ENCODE measurements around the gene DCBLD1.

The DCBLD1 gene

DNA sequence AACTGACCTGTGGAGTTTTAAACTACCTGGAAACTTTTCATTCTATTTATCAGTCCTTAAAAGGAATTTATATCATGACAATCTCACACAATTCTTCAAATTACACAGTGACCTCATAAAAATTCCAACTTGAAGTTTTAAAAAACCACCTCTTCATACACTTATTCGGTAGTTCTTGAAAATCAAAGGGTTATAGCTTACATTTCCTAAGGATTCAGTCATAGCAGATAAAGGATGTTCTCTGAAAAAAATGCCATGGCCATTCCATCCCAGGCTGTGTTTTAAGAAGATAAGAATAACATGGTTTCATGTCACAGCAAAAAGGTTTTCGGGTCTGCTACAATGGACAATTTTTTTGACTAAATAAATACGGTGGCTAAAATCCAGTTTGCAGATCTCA lies 78.7 kb downstream of the DCBLD1 start:
- no peak for DNase-seq

DNA sequence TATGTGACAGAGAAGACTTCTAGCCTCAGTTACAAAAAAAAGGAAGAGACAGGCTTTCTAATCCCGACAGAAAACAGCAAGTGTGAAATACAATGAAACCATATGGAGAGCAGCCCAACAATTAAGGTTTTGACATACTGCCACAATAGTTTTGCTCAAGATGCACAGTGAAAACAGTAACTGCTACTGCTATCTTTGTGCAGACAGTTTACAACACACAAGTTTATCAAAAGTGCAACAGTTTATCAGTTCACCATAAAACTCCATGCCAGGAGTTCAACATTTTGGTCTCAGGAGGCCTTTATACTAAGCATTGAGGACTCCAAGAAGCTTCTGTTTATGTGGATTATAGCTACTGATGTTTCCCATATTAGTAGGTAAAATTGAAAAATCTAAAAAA lies 82.2 kb downstream of the DCBLD1 start:
- no peak for DNase-seq

DNA sequence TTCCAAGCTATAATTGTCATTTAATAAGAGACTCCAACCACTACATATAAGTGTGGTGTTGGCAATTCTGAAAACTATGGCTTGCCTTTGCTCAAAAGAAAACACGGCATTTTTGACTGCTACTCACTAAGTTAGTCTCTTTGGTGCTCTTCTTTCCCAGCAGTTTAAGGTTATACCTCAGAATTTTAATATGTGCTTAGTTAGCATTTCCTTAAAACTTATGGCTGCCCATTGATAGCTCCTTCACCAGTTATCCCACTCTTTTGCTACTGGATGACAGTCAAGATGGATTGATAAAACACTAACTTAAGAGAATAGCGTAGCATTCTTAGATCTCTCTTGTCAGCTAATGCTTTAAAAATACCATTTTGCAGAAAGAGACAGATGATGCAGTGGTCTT lies 85.8 kb downstream of the DCBLD1 start:
- DNase-seq: no peak

DNA sequence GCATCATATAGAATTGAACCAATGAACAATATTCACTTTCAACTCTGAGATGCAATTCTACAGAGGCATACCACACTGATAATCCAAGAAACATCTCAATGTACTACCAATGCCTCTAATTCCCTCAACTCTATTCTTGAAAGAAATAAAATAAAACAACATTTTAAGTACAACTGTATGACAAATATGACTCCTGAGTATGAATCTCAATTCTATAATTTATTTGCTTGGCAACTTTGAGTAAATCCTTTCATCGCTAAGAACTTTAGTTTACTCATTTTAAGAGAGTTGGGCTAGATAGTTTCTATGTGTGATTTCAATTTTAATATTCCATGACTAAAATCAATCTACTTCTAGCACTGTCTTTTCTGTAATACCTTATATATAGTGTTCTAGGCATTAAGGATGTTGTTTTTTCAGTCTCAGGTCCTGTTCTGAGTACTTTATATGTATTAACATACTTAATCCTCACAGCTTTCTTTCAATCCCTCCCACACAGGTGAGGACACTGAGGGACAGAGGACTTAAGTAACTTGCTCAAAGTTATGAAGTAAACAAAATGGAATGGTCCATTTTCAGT lies 86.4 kb downstream of the DCBLD1 start:
- no peak for DNase-seq

DNA sequence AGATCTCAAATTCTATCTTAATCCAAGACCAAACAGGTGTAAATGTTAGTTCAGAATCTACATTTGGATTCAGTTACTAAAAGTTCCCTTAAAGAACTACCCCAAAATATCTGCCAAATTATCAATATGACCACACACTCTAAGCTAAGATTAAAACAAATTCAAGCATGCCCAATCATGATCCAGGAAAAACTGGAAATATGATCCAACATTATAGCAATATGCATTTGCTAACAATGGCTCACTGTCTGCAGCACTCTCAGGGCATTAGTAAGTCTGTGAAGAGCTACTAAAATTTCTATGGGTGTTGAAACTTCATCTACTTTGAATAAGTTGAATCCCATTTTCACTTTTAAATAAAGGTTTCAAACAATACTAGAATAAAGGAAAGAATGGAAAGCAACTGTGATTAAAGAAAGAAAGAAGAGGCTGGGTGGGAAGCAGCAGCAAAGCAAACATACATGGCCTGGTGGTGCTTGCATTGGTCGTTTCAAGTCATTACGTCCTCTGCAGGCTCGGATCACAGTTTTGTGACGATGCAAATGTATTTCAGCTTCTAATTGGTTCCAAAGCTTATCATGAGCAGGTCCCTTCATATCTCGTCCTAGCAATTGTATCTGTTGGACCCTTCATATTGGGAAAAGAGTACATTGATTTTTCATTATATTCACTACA lies 90.7 kb downstream of the DCBLD1 start:
- no peak for DNase-seq

DNA sequence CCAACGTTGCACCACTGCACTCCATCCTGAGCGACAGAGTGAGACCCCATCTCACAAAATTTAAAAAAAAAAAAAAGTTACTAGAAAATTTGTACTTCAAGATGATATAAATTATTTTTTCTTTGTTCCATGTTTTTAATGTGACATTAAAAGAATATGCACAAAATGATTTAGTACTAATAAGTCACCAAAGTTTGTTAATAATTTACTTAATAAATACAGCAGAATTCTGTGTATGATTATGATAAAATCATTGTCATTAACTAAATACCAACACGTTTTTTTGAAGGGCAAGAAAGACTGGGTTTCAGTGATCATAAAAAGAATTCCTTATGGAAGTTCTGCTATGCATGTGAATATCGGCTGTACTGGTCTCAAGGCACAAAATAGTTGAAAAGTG lies 91.7 kb downstream of the DCBLD1 start:
- no peak for DNase-seq

DNA sequence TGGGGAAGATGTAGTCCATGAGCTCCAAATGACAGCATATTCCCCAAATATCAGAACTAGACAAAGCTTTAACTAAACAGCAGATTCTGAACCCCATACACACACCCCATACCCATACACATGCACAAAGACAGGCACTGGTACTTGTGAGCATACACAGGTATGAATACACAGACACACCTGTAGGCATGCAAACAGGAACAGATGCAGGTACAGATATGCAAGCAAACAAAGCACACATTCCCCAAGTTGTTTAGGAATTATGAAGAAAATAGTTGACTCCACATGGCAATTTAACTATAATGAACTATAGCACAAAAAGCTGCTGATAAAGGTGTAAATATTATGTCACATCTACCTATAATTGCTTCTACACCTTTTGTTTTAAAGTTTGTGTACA lies 103.2 kb downstream of the DCBLD1 start:
- DNase-seq: no peak

DNA sequence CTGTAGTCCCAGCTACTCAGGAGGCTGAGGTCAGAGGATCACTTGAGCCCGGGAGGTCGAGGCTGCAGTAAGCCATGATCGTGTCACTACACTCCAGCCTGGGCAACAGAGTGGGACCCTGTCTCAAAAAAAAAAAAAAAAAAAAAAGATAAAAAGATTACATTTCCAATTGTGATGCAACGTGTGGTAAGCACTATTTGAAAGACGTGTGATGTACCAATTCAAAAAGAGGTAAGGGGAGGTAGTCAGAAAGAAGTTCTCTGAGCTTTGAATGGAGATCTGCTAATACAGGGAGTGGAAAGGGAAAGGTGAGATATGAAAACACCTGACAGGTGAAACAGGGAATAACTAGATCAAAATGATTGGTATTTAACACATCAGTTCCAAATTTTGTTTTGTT lies 108.0 kb downstream of the DCBLD1 start:
- DNase-seq: no peak

DNA sequence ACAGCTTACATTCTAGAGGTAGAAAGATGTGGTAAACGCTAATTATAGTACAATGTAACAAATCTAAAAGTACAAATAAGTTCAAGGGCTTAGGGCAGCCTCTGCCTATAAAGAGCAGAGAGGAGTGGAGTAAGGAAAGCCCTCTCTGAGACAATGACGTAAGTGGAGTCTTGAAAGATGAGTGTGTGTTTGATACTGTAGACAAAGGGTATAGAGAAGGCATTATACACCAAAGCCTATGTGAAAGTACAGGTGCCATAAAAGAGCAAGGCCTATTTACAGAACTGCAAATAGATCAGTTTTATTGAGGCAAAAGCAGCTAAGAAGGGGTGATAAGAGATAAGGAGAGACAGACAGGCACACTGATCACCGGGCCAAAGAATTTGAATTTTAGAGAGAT lies 108.9 kb downstream of the DCBLD1 start:
- DNase-seq: no peak

DNA sequence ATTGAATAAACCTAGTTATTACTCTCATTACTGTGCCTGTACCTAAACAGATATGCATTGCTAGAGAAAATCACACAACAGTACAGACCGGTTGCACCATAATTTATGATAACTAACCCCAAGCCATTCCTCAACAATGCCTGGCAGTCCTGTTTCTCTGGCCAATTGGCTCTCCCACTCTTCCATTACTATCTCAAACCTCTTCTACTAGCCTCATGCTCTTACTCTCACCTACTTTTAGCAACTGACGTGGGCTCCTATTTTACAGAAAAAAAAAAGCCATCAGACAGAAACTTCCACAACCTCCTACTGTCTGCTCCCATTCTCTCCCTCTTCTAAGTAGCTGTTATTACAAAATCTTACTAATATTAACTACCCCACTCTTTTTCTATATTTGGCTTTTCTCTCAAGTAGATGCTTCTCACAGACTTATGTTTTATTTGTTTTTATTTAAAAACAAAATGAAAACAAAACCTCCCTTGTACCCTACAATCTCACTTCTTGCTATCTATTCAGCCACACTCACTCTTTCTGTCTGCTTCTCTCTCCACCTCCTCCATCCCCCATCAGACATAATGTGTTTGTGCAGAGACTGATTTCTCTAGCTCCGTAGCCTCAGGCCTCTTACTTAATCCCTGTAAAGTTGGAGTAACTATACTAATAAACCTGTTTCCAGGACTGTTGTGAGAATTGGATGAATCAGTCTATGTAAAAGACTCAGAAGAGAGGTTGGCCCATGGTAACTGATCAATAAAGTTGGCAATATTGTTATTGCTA lies 110.7 kb downstream of the DCBLD1 start:
- no peak for DNase-seq

DNA sequence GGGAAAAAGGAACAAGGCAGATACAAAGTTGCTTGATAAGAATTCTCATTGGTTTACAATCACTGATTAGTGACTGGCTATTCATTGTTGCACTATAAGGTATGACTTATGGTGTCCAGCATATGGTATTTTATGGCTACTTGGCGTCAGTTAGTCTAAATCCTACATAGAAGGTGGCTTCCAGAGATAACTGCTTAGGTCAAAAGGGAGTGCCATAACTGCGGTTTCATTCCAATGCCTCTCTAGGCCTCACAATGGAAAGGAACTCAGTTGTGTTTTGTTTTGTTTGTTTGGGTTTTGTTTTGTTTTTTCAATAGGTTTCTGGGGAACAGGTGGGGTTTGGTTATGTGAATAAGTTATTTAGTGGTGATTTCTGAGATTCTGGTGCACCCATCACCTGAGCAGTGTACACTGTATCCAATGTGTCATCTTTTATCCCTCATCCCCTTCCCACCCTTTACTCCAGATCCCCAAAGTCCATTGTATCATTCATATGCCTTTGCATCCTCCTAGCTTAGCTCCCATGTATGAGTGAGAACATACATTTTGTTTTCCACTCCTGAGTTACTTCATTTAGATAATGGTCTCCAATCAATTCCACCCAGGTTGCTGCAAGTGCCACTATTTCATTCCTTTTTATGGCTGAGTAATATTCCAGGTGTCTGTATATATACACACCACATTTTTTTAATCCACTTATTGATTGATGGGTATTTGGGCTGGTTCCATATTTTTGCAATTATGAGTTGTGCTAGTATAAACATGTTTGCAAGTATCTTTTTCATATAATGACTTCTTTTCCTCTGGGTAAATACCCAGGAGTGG lies 112.8 kb downstream of the DCBLD1 start:
- DNase-seq: no peak

DNA sequence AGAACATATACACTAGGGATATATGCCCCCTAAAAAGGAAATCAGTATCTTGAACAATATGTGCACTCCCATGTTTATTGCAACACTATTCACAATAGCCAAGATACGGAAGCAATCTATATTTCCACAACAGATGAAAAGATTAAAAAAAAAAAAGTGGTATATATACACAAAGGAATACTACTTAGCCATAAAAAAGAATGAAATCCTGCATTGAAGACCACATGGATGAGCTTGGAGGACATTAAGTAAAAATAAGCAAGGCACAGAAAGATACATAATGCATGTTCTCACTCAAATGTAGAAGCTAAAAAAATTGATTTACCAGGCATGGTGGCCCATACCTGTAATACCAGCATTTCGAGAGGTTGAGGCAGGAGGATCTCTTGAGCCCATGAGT lies 115.3 kb downstream of the DCBLD1 start:
- no peak for DNase-seq

Measured in COR-L47 (cell line).